ENCODE measurements around the gene GGT7.
"Not testable (repeated sequence)": the region's sequence is repeated elsewhere in the genome, so short reads cannot be mapped to it uniquely, and the experiment has no call there.

Gene GGT7

DNA sequence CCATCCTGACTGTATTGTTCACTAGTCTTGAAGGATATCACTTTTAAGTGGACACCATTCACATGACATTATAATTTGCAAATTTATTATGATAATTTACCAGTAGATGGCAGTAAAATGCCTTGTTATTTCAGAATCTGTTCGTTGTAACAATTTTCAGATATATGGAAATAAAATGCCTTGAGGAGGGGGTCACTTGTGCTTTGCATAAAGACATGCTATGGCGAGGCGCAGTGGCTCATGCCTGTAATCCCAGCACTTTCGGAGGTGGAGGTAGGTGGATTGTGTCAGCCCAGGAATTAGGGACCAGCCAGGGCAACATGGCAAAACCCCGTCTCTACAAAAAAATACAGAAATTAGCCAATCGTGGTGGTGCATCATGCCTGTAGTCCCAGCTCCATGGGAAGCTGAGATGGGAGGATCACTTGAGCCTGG lies 38.2 kb downstream of the GGT7 start:
- no peak for DNase-seq

DNA sequence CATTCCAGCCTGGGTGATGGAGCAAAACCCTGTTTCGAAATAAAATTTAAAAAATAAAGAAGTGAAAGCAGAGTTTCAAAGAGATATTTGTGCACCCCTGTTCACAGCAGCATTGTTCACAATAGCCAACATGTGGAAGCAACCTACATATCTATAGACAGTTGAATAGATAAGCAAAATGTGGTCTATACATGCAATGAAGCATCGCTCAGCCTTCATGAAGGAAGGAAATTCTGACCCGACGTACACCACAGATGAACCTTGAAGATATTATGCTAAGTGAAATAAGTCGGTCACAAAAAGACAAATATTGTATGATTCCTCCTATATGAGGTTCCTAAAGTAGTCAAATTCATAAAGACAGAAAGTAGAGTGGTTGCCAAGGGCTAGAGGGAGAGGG lies 40.7 kb downstream of the GGT7 start:
- no peak for DNase-seq

DNA sequence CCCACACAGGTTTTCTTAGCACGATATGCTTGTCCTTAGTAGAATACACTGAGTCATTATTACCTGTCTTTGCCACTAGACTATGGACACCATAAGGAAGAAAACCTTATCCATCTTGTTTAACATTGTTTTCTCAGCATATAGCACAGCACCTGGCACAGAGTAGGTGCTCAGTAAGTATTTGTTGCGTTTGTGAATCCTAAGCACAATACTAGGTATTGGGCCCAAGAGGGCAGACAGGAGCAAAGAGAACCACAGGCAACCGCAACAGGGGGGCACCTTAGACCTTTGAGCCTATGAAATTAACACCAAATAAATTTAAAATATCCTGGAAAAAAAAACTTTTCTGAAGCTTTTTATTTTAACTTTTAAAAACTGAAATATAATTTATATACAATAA lies 43.5 kb downstream of the GGT7 start:
- no peak for DNase-seq

DNA sequence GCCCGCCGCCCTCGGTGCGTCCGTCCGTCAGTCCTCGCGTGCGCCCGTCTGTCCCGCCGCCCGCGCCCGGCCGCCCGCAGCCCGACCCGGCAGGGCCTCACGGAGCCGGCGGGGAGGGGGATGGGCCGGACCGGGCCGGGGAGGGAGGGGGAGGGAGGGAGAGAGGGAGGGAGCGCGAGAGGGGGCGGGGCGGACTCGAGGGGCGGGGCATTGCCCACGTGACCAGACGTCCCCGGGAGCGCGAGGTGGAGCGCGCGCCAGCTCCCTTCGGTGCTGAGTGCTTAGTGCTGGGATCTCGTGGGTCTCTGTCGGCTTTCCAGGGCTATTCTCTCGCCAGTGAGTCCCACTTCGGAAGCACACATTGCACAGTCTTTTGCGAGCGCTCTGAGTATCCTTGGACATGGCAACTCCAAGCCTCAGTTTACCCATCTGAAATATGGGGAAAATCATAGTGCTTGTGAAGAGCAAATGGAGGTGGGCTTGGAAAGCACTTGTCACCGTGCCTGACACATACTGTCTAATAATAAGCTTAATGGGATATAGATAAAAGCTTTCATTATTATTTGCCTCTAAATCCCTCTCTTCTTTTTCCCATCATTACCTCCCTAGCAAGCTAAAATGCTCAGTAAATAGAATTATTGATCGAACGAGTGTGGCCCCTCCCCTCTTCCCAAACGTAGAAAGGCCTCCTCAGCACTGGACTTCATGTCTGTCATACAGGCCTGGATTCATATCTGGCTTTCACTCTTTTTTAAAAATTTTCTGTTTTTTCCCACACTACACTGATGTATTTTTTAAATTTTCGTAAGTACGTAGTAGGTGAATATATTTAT lies 46.9 kb downstream of the GGT7 start, which contains the start of gene NCOA6:
Gene NCOA6, minus strand, starts transcription at position 122 of the 833 bp plus-strand sequence. CDS start 43,296 bp downstream, outside the sequence.
- peak; percentile 88 for DNase-seq

DNA sequence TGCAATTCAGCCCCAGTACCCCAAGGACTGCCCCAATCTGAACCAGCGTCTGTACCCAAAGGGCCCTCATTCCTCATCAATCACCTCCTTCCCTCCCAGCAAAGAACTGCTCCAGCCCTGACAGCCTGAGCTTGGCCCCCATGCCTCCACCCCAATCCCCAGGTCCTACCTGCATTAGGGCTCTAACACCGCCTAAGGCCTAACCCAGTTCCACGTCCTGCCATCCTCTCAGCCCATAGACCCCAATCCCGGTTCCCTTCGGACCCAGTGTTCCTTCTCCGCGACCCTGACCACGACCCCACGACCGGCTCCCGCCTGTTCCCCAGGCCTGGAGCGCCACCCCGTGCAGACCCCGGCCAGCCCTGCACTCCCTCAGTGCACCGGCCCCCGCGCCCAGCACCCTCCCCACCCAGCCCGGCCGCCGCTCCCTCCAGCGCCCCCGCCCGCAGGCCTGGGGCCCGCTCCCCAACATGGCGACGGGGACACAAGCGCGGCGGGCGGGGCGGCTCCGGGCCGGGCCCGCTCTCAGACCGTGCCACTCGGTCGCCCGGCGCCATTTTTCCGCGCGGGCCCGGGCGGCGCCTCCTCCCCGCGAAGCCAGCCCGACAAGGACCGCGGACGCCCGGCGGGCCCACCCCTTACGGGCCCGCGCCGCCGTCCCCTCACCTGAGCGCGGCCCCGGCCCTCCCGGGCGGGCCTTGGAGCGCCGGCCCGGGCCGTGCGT lies 47.7 kb downstream of the GGT7 start:
- DNase-seq = peak; percentile 77

DNA sequence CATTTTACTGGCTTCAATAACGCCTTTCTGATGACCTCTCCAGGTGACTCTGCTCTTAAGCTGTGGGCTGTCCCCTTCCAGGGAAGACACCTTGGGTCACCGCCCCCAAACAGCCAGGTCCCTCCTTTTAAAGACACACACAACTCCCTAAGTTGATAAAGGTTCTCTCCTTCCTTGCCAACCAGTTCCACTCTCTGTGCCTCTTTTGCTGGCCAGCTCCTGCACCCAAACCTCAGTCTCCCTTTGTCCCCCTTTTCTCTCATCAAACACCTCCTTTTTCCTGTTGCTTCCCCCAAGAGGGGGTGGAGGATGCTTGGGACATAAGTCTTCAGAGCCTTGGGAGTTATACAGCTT lies 48.2 kb downstream of the GGT7 start:
- DNase-seq = peak; percentile 42

DNA sequence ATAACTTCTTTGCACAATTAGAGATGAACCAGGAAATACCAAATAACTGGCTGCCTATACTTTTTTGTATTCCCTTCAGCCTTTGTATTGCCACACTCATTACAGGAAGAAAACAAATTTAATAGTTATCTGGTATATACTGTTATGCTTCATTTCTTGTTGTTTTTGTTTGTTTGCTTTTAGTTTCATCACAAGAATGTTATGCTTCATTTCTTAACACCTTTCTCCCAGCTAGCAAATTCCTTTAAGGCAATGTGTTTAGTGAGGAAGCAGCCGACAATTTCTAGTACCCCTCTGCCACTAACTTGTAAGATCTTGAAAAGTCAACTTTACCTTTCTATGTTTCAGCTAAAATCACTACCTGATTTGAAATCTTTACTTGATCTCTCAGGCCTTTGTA lies 48.6 kb downstream of the GGT7 start:
- no peak for DNase-seq

DNA sequence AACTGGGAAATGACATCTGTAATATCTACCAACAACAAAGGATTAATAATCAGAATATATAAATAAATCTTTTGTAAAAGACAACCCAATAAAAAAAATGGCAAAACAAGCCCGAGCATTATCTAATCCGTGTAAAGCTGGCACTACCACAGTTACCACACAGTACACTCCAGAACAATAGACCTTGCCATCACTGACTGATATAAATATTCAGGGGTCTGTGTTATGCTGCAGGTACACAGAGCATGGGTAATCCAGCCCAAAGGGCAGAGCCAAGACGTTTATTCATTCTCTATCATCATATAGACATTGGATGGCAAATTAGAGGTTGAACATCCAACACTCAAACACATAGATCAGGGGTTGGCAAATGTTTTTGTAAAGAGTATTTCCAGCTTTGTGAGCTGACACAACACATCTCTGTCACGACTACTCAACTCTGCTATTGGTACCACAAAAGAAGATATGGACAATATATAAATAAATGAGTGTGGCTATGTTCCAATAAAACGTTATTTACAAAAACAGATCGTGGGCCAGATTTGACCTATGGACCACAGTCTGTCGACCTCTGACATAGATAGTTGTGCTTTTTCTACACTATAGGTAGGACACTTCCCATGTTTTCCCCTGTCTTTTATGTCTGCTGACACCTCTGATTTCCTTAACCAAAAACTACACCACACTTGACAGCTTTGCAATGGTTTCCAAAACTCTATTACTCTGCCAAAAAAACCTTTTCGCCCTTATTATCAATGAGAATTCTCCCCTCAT lies 51.7 kb downstream of the GGT7 start:
- no peak for DNase-seq

DNA sequence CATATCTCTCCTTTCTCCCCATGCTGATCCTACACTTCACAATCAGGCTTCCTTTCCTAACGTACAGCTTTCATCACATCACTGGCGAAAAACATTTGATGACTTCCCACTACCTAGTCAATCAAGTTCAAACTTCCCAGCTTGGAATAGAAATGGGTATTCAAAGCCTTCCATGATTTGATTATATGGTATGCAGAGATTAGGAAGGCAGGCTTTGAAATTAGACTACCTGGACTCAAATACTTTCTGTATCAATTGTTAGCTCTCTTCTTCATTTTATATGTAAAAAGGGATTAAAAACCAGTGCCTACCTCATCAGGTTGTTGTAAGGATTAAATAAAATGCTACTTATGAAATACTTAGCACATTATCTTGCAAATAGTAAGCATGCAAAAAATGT lies 54.9 kb downstream of the GGT7 start:
- no peak for DNase-seq

DNA sequence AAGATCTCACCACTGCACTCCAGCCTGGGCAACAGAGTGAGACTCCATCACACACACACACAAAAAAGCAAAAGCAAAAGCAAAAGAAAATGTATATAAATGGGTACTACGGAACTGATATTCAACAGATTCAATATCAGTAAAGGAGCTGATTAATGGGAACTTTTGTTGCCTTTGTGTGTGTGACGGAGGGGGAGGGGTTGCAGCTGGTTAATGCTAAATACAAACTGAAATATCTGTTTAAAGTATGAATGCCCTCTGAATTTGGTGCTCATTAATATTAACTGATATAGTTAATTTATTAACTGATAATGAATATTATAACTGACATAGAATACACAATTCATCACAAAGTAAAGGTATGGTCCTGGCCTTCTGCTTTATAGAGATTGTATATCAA lies 55.6 kb downstream of the GGT7 start:
- no peak for DNase-seq

DNA sequence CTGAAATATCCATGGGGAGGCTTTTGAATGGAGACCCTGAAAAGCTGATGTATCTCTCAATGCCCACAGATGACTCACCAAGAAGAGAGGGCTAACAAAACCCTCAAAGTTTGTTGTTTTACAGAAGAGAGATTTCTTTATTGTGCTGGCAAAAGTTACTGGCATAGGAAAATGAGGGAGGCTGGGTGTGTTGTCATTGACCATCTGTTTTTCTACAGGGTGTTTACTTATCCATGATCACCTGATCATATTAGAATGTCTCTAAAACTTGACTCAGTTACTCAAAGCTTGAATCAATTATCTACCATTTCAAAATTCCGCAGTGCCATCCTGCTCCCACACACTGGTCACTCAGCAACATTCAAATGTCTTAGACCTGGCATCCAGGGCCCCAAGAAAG lies 57.0 kb downstream of the GGT7 start:
- DNase-seq = no peak

DNA sequence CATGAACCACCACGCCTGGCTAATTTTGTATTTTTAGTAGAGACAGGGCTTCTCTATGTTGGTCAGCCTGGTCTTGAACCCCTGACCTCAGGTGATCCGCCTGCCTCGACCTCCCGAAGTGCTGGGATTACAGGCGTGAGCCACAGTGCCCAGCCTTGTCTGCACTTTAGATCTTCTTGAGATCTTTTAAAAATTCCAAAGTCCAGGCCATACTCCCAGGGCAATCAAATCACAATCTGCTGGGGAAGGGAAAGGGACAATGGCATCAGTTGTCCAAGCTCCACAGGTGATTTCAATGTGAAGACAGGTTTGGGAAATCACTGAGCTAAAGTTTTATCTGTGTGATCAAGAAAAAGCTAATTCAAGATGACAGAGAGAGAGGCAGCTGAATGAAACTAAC lies 64.1 kb downstream of the GGT7 start:
- DNase-seq = no peak

DNA sequence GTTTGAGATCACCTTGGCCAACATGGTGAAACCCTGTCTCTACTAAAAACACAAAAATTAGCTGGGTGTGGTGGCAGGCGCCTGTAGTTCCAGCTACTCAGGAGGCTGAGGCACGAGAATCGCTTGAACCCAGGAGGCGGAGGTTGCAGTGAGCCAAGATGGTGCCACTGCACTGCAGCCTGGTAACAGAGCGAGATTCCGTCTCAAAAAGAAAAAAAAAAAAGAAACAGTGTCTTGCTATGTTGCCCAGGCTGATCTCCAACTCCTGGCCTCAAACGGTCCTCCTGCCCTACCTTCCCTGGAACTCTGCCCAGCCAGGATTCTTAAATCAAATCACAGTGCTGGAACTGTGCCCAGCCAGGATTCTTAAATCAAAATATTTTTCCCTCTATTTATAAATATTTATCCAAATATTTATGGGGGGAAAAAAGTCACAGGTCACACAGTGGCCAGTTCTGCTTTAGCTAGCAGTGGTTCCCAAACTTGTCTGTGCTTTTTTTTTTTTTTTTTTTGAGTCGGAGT lies 64.7 kb downstream of the GGT7 start:
- DNase-seq = not testable (repeated sequence)

DNA sequence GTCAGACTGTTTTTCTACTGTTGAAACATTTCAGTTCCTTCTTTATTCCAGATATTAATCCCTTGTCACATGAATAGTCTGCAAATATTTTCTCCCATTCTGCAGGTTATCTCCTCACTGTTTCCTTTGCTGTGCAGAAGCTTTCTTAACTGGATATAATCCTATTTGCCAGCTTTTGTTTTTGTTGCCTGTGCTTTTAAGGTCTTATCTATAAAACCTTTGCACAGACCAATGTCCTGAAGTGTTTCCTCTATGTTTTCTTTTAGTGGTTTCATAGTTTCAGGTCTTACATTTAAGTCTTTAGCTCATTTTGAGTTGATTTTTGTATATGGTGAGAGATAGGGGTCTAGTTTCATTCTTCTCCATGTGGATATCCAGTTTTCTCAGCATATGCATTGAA lies 66.4 kb downstream of the GGT7 start:
- DNase-seq = no peak

DNA sequence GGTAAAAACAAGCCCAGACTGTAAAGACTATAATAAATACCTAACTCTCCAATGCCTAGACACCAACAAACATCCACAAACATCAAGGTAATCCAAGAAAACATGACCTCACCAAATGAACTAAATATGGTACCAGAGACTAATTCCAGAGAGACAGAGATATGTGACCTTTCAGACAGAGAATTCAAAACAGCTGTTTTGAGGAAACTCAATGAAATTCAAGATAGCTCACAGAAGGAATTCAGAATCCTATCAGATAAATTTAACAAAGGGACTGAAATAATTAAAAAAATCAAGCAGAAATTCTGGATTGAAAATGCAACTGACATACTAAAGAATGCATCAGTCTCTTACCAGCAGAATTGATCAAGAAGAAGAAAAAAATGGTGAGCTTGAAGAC lies 73.8 kb downstream of the GGT7 start:
- DNase-seq = no peak

DNA sequence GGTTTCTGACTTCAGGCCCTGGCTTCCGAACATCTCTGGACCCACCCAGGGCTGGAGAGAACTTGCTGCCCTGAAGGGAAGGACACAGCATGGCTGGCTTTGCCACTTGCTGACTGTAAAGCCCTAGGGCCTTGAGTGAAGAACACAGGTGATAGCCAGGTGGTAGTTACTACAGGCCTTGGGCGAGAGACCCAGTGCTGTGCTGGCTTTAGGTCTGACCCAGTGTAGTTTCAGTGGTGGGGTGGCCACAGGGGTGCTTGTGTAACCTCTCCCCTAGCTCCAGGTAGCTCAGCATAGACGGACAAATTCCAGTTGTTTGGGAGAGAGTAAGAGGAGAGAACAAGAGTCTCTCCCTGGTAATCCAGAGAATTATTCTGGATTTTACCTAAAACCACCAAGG lies 74.3 kb downstream of the GGT7 start:
- DNase-seq = no peak

DNA sequence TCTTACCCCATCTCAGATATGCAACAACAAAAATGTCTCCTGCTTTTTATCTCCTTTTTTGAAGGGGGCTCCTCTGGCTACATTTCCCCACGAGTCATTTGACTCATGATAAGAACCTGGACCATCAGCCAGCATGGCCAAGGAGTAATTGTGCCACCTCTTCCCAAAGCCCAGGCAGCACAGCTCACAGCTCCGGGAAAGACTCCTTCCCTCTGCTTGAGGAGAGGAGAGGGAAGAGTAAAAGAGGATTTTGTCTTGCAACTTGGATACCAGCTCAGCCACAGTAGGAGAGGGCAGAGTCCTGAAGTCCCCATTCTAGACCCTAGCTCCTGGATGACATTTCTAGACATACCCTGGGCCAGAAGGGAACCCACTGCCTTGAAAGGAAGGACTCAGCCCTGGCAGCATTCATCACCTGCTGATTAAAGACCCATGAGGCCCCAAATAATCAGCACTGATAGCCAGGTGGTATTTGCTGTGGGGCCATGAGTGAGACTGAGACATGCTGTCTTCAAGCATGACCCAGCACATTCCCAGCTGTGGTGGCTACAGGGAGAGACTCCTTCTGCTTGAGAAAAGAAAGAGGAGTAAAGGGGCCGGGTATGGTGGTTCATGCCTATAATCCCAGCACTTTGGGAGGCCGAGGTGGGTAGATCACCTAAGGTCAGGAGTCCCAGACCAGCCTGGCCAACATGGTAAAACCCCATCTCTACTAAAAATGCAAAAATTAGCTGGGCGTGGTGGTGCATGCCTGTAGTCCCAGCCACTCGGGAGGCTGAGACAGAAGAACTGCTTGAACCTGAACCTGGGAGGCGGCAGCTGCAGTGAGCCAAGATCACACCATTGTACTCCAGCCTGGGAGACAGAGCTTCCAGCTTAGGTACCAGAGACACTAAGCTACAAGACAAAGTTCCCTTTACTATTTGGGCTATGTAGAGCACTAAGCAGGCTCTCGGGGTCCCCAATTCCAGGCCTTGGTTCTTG lies 75.4 kb downstream of the GGT7 start:
- DNase-seq = no peak
